Measurements from ENCODE around the gene LAT. TPM values are rescaled to one million over a fixed set of nuclear protein-coding genes. Genes with fewer than 3 reads are reported as not detected.

Gene LAT
- total and polyA plus RNA-seq, 2 of the 13 experiments (the other 11 are each of a cell fraction or from before 2014, with no cell fraction given): 2.0 to 3.0 TPM

- no peak for TF ChIP-seq ZNF33B (CRISPR knock-in tag; IDR thresholded peaks at IDR 0.05)
- TF ChIP-seq SKI (IDR thresholded peaks at IDR 0.05; ENCODE audit: partially characterized antibody): peak; percentile 12
- peak; percentile 7; the same call in 1 of the 2 replicates for TF ChIP-seq THAP9 (CRISPR knock-in tag; IDR thresholded peaks at IDR 0.05; ENCODE audit: borderline replicate concordance)
- TF ChIP-seq PLSCR1 (CRISPR knock-in tag; IDR thresholded peaks at IDR 0.05; ENCODE audit: borderline replicate concordance): no peak
- peak; percentile 85 for TF ChIP-seq HNF4A (CRISPR knock-in tag; IDR thresholded peaks at IDR 0.05)
- TF ChIP-seq ZNF484 (CRISPR knock-in tag; IDR thresholded peaks at IDR 0.05; ENCODE audit: borderline replicate concordance, low read depth): no peak
- 0 out of 4 replicates have a peak, but pooled peaks of 1 of the 2 experiments have one; percentile 6 for TF ChIP-seq NR2F1 (CRISPR knock-in tag; IDR thresholded peaks at IDR 0.05)
- TF ChIP-seq ZNF691 (CRISPR knock-in tag; IDR thresholded peaks at IDR 0.05; ENCODE audit: borderline replicate concordance, low read depth): 0 out of 2 replicates have a peak, but pooled peaks have one; percentile 38
- 0 out of 2 replicates have a peak, but pooled peaks have one; percentile 37 for TF ChIP-seq ZNF230 (CRISPR knock-in tag; IDR thresholded peaks at IDR 0.05)
- peak in 1 of 2 experiments; percentile 39; a peak in 1 of 4 replicates for TF ChIP-seq EP300 (IDR thresholded peaks at IDR 0.05; ENCODE audit: low read depth in 2 of 2, low read length in 2 of 2)
- no peak for TF ChIP-seq EP300 (CRISPR knock-in tag; IDR thresholded peaks at IDR 0.05; ENCODE audit: borderline replicate concordance)
- TF ChIP-seq ZNF501 (CRISPR knock-in tag; IDR thresholded peaks at IDR 0.05): 0 out of 2 replicates have a peak, but pooled peaks have one; percentile 25
- TF ChIP-seq TEAD3 (CRISPR knock-in tag; optimal IDR thresholded peaks at IDR 0.05; ENCODE audit: borderline replicate concordance): peak; percentile 1
- no peak for TF ChIP-seq EHMT2 (IDR thresholded peaks at IDR 0.05; ENCODE audit: borderline replicate concordance, low read depth, low read length)
- peak; percentile 77 for TF ChIP-seq ZMAT3 (CRISPR knock-in tag; conservative IDR thresholded peaks at IDR 0.05)
- 0 out of 2 replicates have a peak, but pooled peaks have one; percentile 34 for TF ChIP-seq JUN (CRISPR knock-in tag; IDR thresholded peaks at IDR 0.05)
- TF ChIP-seq SPEN (CRISPR knock-in tag; IDR thresholded peaks at IDR 0.05; ENCODE audit: low read depth): peak; percentile 25; the same call in 1 of the 2 replicates
- no peak for TF ChIP-seq SP5 (CRISPR knock-in tag; IDR thresholded peaks at IDR 0.05; ENCODE audit: borderline replicate concordance, low read depth)
- TF ChIP-seq PAXIP1 (CRISPR knock-in tag; conservative IDR thresholded peaks at IDR 0.05): peak; percentile 75
- TF ChIP-seq ZNF782 (CRISPR knock-in tag; IDR thresholded peaks at IDR 0.05; ENCODE audit: borderline replicate concordance): peak; percentile 52; the same call in 1 of the 2 replicates
- peak; percentile 34; the same call in 1 of the 2 replicates for TF ChIP-seq ZNF160 (CRISPR knock-in tag; IDR thresholded peaks at IDR 0.05)
- 0 out of 2 replicates have a peak, but pooled peaks have one; percentile 25 for TF ChIP-seq ZFP62 (CRISPR knock-in tag; IDR thresholded peaks at IDR 0.05)
These were observed 48.1 kb upstream of the LAT start (continued) for GRCh38 chr16:28936784-28937155.

Measured in HepG2 (cell line).